Gastroesophageal sphincter (tissue), 3 donors: ENCODE measurements around the gene A1BG.

Experiments
- CTCF ChIP-seq, 4 experiments: fragments of 200-600 bp in 2 of 4; fragments of 450-650 bp in 2 of 4; sonication (generic) in 1 of 4; IDR thresholded peaks; one replicate each; pipeline ENCODE4 v1.5.1; 2017 to 2019; ENCODE audit warnings: antibody characterized with exemption in 4 of 4, mild to moderate bottlenecking in 2 of 4, moderate library complexity in 2 of 4
- EP300 ChIP-seq: sonication (generic); formaldehyde crosslinking; IDR thresholded peaks from one replicate; pipeline ENCODE4 v1.6.1; 2017; ENCODE audit warnings: antibody characterized with exemption, mild to moderate bottlenecking
- POLR2AphosphoS5 ChIP-seq: sonication (generic); formaldehyde crosslinking; IDR thresholded peaks from one replicate; pipeline ENCODE4 v1.6.1; 2017; ENCODE audit warnings: antibody characterized with exemption

GRCh38 chr19:58351990-58352755, 1.1 kb downstream of the A1BG start:
- TF ChIP-seq CTCF (IDR thresholded peaks at IDR 0.05) (no peak), POLR2AphosphoS5 (no peak), EP300 (no peak)
